ENCODE measurements around the gene TBC1D22A.

Gene TBC1D22A

GRCh38 chr22:46934172-46934745 is 171.8 kb downstream of the TBC1D22A start:
- no peak for TF ChIP-seq CTCF (IDR thresholded peaks at IDR 0.05; ENCODE audit: control insufficient read depth, extremely low read depth, insufficient read depth)
- no peak for DNase-seq (ENCODE audit: low read depth)
- no peak overlapping the region for H3K4me3 ChIP-seq (ENCODE audit: low read depth, low read length)

GRCh38 chr22:46934746-46935491 is 172.5 kb downstream of the TBC1D22A start:
- no peak overlapping the region for H3K4me3 ChIP-seq (ENCODE audit: low read depth, low read length)
- no peak for TF ChIP-seq CTCF (IDR thresholded peaks at IDR 0.05; ENCODE audit: control insufficient read depth, extremely low read depth, insufficient read depth)
- DNase-seq (ENCODE audit: low read depth), result no peak

GRCh38 chr22:46935506-46936377 is 173.3 kb downstream of the TBC1D22A start:
- no peak for TF ChIP-seq CTCF (IDR thresholded peaks at IDR 0.05; ENCODE audit: control insufficient read depth, extremely low read depth, insufficient read depth)
- peak; percentile 66 for DNase-seq (ENCODE audit: low read depth)

GRCh38 chr22:46936378-46936903 is 174.0 kb downstream of the TBC1D22A start:
- no peak for TF ChIP-seq CTCF (IDR thresholded peaks at IDR 0.05; ENCODE audit: control insufficient read depth, extremely low read depth, insufficient read depth)
- H3K4me3 ChIP-seq (ENCODE audit: low read depth, low read length), result no peak overlapping the region
- peak; percentile 22 for DNase-seq (ENCODE audit: low read depth)

More at GRCh38 chr22:46935506-46936377, 173.3 kb downstream of the TBC1D22A start:
- H3K4me3 ChIP-seq (ENCODE audit: low read depth, low read length), result no peak overlapping the region

DNA sequence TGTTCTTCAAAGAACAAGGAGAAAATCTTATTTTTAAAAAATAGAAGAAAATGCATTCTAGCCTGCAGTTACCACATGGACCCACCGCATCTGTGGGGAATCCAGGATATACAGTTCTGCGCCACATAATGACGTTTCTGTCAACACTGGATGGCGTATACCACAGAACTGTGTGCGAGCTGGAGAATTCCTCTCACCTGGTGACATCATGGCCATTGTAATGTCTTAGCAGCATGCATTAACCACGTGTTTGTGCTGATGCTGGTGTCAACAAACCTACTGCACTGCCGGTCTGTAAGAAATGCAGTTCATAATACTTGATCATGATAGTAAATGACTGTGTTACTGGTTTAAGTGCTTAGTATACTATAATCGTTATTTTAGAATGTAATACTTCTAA is 174.7 kb downstream of the TBC1D22A start:
- H3K4me3 ChIP-seq (ENCODE audit: low read depth, low read length), result no peak overlapping the region
- no peak for DNase-seq (ENCODE audit: low read depth)
- TF ChIP-seq CTCF (IDR thresholded peaks at IDR 0.05; ENCODE audit: control insufficient read depth, extremely low read depth, insufficient read depth), result no peak

DNA sequence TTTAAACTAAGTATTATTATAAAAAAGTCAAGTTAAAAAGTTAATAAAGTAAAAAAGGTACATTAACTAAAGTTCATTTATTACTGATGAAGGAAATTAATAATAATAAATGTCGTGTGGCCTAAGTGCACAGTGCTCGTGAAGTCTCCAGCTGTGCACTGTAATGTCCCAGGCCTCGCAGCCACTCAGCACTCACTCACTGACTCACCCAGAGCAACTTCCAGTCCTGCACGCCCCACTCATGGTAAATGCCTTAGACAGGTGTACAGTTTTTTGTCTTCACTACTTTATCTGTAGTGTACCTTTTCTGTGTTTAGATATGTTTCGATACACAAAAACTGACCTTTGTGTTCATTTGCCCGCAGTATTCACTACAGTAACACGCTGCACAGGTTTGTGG is 175.5 kb downstream of the TBC1D22A start:
- no peak for DNase-seq (ENCODE audit: low read depth)
- no peak for TF ChIP-seq CTCF (IDR thresholded peaks at IDR 0.05; ENCODE audit: control insufficient read depth, extremely low read depth, insufficient read depth)
- no peak overlapping the region for H3K4me3 ChIP-seq (ENCODE audit: low read depth, low read length)
